ENCODE results near the gene IL12A.

GRCh38 chr3:160008961-160009360 lies 20.3 kb downstream of the IL12A start:
- TF ChIP-seq, protein P1, sequence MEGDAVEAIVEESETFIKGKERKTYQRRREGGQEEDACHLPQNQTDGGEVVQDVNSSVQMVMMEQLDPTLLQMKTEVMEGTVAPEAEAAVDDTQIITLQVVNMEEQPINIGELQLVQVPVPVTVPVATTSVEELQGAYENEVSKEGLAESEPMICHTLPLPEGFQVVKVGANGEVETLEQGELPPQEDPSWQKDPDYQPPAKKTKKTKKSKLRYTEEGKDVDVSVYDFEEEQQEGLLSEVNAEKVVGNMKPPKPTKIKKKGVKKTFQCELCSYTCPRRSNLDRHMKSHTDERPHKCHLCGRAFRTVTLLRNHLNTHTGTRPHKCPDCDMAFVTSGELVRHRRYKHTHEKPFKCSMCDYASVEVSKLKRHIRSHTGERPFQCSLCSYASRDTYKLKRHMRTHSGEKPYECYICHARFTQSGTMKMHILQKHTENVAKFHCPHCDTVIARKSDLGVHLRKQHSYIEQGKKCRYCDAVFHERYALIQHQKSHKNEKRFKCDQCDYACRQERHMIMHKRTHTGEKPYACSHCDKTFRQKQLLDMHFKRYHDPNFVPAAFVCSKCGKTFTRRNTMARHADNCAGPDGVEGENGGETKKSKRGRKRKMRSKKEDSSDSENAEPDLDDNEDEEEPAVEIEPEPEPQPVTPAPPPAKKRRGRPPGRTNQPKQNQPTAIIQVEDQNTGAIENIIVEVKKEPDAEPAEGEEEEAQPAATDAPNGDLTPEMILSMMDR (IDR thresholded peaks at IDR 0.05; ENCODE audit: poor library complexity, severe bottlenecking), result no peak
- TF ChIP-seq EP300 (conservative IDR thresholded peaks at IDR 0.05; ENCODE audit: poor library complexity, severe bottlenecking), result no peak
- TF ChIP-seq, protein P2, sequence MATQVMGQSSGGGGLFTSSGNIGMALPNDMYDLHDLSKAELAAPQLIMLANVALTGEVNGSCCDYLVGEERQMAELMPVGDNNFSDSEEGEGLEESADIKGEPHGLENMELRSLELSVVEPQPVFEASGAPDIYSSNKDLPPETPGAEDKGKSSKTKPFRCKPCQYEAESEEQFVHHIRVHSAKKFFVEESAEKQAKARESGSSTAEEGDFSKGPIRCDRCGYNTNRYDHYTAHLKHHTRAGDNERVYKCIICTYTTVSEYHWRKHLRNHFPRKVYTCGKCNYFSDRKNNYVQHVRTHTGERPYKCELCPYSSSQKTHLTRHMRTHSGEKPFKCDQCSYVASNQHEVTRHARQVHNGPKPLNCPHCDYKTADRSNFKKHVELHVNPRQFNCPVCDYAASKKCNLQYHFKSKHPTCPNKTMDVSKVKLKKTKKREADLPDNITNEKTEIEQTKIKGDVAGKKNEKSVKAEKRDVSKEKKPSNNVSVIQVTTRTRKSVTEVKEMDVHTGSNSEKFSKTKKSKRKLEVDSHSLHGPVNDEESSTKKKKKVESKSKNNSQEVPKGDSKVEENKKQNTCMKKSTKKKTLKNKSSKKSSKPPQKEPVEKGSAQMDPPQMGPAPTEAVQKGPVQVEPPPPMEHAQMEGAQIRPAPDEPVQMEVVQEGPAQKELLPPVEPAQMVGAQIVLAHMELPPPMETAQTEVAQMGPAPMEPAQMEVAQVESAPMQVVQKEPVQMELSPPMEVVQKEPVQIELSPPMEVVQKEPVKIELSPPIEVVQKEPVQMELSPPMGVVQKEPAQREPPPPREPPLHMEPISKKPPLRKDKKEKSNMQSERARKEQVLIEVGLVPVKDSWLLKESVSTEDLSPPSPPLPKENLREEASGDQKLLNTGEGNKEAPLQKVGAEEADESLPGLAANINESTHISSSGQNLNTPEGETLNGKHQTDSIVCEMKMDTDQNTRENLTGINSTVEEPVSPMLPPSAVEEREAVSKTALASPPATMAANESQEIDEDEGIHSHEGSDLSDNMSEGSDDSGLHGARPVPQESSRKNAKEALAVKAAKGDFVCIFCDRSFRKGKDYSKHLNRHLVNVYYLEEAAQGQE (IDR thresholded peaks at IDR 0.05; ENCODE audit: borderline replicate concordance), result no peak

Measured in neural cell (in vitro differentiated cells).